Measurements from ENCODE around the gene RBBP4.

DNA sequence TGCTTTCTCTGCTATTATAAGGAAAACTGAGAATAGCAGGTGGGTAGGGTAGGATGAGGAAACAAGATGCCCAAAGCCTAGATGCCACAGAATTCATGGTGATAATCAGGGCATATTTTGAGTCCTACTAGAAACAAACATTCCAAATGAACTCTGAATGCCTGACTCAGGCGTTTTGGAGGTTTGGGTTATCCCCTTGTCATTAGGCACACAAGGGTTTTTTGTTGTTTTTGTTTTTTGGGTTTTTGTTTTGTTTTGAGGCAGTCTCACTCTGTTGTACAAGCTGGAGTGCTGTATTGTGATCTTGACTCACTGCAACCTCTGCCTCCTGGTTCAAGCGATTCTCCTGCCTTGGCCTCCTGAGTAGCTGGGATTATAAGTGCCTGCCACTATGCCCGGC, 32.4 kb downstream of the RBBP4 start:
- TF ChIP-seq, protein P1, sequence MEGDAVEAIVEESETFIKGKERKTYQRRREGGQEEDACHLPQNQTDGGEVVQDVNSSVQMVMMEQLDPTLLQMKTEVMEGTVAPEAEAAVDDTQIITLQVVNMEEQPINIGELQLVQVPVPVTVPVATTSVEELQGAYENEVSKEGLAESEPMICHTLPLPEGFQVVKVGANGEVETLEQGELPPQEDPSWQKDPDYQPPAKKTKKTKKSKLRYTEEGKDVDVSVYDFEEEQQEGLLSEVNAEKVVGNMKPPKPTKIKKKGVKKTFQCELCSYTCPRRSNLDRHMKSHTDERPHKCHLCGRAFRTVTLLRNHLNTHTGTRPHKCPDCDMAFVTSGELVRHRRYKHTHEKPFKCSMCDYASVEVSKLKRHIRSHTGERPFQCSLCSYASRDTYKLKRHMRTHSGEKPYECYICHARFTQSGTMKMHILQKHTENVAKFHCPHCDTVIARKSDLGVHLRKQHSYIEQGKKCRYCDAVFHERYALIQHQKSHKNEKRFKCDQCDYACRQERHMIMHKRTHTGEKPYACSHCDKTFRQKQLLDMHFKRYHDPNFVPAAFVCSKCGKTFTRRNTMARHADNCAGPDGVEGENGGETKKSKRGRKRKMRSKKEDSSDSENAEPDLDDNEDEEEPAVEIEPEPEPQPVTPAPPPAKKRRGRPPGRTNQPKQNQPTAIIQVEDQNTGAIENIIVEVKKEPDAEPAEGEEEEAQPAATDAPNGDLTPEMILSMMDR (IDR thresholded peaks at IDR 0.05): no peak
- no peak for TF ChIP-seq EZH2 (IDR thresholded peaks at IDR 0.05; ENCODE audit: borderline replicate concordance, insufficient read depth, low read depth, low read length, poor library complexity, severe bottlenecking)

All from B cell (primary cell).